Skin epidermis (tissue), 12 donors: ENCODE data around the gene TNS1.

Source experiments
- H3K27ac ChIP-seq, 21 experiments: fragments of 200-600 bp; sonication (generic) in 11 of 21; one replicate each; pipeline ENCODE4 v1.5.0; 2020; ENCODE audit warnings: mild to moderate bottlenecking in 3 of 21, inconsistent platforms in 2 of 21, moderate library complexity in 2 of 21
- H3K4me3 ChIP-seq, 7 experiments: fragments of 200-600 bp; sonication (generic) in 2 of 7; one replicate each; pipeline ENCODE4 v1.5.0; 2020; ENCODE audit warnings: inconsistent platforms in 2 of 7, mild to moderate bottlenecking in 2 of 7, moderate library complexity in 1 of 7

The TNS1 gene

GRCh38 chr2:217766356-217766755, 236.4 kb downstream of the TNS1 start:
- Histone ChIP-seq H3K4me3 (no peak overlapping the region), H3K27ac (no peak overlapping the region)

GRCh38 chr2:217761645-217762277, 241.0 kb downstream of the TNS1 start:
- Histone ChIP-seq H3K4me3 (no peak overlapping the region), H3K27ac (no peak overlapping the region)

- no peak overlapping the region for H3K27ac ChIP-seq
- no peak overlapping the region for H3K4me3 ChIP-seq
Measured at GRCh38 chr2:217759991-217760390, 242.8 kb downstream of the TNS1 start.

GRCh38 chr2:217757108-217757463, 245.7 kb downstream of the TNS1 start:
- H3K27ac ChIP-seq: no peak overlapping the region
- no peak overlapping the region for H3K4me3 ChIP-seq

GRCh38 chr2:217756375-217757107, 246.3 kb downstream of the TNS1 start:
- Histone ChIP-seq H3K27ac (no peak overlapping the region), H3K4me3 (no peak overlapping the region)

- H3K4me3 ChIP-seq: no peak overlapping the region
- H3K27ac ChIP-seq: peak overlapping the region in 1 of 21 experiments; percentile 21
Measured at GRCh38 chr2:217755027-217755745, 247.6 kb downstream of the TNS1 start.

- H3K4me3 ChIP-seq: no peak overlapping the region
- peak overlapping the region in 3 of 21 experiments; percentile 7 to 55 (median 44) for H3K27ac ChIP-seq
Measured at GRCh38 chr2:217753460-217754200, 249.2 kb downstream of the TNS1 start.

- Histone ChIP-seq H3K4me3 (no peak overlapping the region), H3K27ac (no peak overlapping the region)
Measured at GRCh38 chr2:217752714-217753459, 249.9 kb downstream of the TNS1 start.

GRCh38 chr2:217751952-217752351, 250.8 kb downstream of the TNS1 start:
- Histone ChIP-seq H3K4me3 (no peak overlapping the region), H3K27ac (no peak overlapping the region)

- no peak overlapping the region for H3K4me3 ChIP-seq
- no peak overlapping the region for H3K27ac ChIP-seq
Measured at GRCh38 chr2:217751192-217751591, 251.6 kb downstream of the TNS1 start.
